BLaER1 (cell line): ENCODE results near the gene TIAM2.
A peak's percentile ranks its signal among the peaks of the same experiment; 100 is the strongest.
"Not testable (repeated sequence)": the region's sequence is repeated elsewhere in the genome, so short reads cannot be mapped to it uniquely, and the experiment has no call there.

ENCODE experiments used
- H3K27ac ChIP-seq: shearing (Covaris generic); formaldehyde crosslinking; 2 replicates; pipeline ENCODE4 v1.8.1; 2022
- H3K27me3 ChIP-seq: shearing (Covaris generic); formaldehyde crosslinking; 2 replicates; pipeline ENCODE4 v1.8.1; 2022
- H3K36me3 ChIP-seq: shearing (Covaris generic); formaldehyde crosslinking; 2 replicates; pipeline ENCODE4 v1.8.1; 2022
- H3K4me1 ChIP-seq: shearing (Covaris generic); formaldehyde crosslinking; 2 replicates; pipeline ENCODE4 v1.8.1; 2022
- H3K4me2 ChIP-seq: shearing (Covaris generic); formaldehyde crosslinking; 2 replicates; pipeline ENCODE4 v1.8.1; 2022
- H3K4me3 ChIP-seq: shearing (Covaris generic); formaldehyde crosslinking; 2 replicates; pipeline ENCODE4 v1.8.1; 2022
- H3K9ac ChIP-seq: shearing (Covaris generic); formaldehyde crosslinking; 2 replicates; pipeline ENCODE4 v1.8.1; 2022
- H3K9me3 ChIP-seq: shearing (Covaris generic); formaldehyde crosslinking; 2 replicates; pipeline ENCODE4 v1.8.1; 2022
- H4K20me1 ChIP-seq: shearing (Covaris generic); formaldehyde crosslinking; 2 replicates; pipeline ENCODE4 v1.8.1; 2022
- Cebpa-rat ChIP-seq: shearing (Covaris generic); IDR thresholded peaks from 2 replicates; pipeline ENCODE4 v1.8.1; 2022

Gene TIAM2

GRCh38 chr6:155259897-155260296 lies 264.8 kb downstream of the TIAM2 start:
- TF ChIP-seq Cebpa-rat, result no peak
- Histone ChIP-seq H3K27ac (no peak overlapping the region), H3K9me3 (no peaks in the 10 kb centered on the region), H3K4me1 (peaks cover 24% of the 10 kb centered on the region), H3K4me3 (no peak overlapping the region), H3K9ac (no peak overlapping the region), H3K27me3 (no peaks in the 10 kb centered on the region), H4K20me1 (0 out of 2 replicates have a peak, but pooled peaks cover 6% of the 10 kb centered on the region), H3K4me2 (no peak overlapping the region), H3K36me3 (peaks cover 58% of the 10 kb centered on the region)

DNA sequence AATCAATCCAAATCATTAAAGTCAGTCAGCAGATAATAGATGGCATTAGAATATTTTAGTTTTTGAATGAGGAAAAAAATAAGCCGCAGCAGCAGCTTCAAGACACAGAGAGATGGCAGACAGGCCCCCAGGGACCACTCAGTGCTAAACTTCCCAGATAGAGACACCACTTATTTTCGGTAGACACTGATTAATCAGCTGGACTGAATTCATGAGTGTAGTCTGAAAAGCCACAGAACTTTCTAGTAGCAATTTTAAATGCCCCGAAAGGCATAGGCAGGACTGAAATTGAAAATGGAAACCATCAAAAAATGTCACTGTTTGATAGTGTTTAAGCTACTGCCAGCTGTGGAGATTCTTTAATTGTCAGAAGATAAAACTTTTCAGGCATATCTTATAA lies 265.6 kb downstream of the TIAM2 start:
- TF ChIP-seq Cebpa-rat, result no peak

DNA sequence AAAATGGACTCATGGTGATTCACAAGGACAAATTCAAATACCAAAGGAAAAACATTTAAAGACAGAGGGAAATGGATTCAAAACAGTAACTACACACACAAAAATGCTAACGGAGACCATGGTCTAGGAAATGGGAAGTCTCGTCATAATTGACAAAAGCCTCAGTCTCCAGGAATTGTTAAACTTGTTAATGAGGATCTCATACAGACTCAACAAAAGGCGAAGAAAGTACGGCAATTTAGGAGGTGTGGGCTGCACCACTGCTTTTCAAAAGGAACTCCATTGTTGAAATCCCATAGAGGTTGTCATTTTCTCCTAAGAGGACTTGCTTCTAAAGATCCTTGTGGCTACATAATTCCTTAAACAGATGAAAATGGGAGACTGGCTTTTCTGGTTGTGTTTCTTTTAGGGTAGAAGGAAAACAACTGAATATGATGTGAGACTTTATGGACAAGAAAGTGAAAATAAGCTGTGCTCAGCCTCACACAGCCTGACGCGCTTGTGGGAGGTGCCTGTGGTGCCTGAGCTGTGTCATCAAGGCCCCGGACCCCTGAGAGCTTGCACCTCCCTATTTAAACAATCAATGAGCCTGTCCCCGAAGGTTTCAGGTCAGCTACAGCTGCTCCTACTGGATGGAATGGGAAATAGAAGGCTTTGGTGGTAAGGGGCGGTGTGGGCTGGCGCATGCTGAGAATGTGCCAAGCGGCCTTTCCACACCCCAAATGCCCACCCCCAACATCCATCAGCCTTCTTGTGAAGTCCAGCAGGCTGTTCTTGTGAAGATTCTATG lies 266.2 kb downstream of the TIAM2 start:
- peaks cover 24% of the 10 kb centered on the region for H3K4me1 ChIP-seq
- no peaks in the 10 kb centered on the region for H3K27me3 ChIP-seq
- no peaks in the 10 kb centered on the region for H3K9me3 ChIP-seq
- no peak overlapping the region for H3K9ac ChIP-seq
- H4K20me1 ChIP-seq, result 0 out of 2 replicates have a peak, but pooled peaks cover 6% of the 10 kb centered on the region
- no peak overlapping the region for H3K4me3 ChIP-seq
- H3K4me2 ChIP-seq, result peak overlapping the region; percentile 45; the same call in 1 of the 2 replicates
- H3K36me3 ChIP-seq, result peaks cover 50% of the 10 kb centered on the region
- no peak for TF ChIP-seq Cebpa-rat
- H3K27ac ChIP-seq, result 0 out of 2 replicates have a peak overlapping the region, but pooled peaks have one; percentile 0

More for the DNA sequence above, 265.6 kb downstream of the TIAM2 start:
- no peak overlapping the region for H3K27ac ChIP-seq
- H3K4me2 ChIP-seq, result peak overlapping the region; percentile 45; the same call in 1 of the 2 replicates
- 0 out of 2 replicates have a peak, but pooled peaks cover 6% of the 10 kb centered on the region for H4K20me1 ChIP-seq
- H3K4me3 ChIP-seq, result no peak overlapping the region
- H3K9ac ChIP-seq, result no peak overlapping the region
- no peaks in the 10 kb centered on the region for H3K9me3 ChIP-seq
- H3K4me1 ChIP-seq, result peaks cover 24% of the 10 kb centered on the region
- H3K36me3 ChIP-seq, result peaks cover 53% of the 10 kb centered on the region
- H3K27me3 ChIP-seq, result no peaks in the 10 kb centered on the region

DNA sequence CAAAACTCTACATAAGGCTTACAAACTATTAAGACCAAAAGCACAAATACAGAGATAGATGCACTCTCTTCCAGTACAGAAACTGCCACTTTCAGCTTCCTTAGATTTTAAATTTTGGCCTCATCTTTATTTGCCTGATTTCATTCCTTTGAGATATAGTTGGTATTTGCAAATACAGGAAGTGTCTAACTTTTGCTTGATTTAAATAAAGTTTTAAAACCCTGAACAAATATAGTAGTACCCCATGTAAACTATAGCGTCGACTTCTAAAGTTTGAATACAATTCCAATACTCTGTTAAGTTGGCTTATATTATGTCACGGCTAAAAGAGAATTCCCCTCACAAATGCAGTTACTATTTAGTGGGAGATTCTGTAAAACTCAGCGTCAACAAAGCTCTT lies 267.5 kb downstream of the TIAM2 start:
- Histone ChIP-seq H3K4me2 (peak overlapping the region; percentile 45), H3K9me3 (no peaks in the 10 kb centered on the region), H3K36me3 (peaks cover 54% of the 10 kb centered on the region), H3K9ac (no peak overlapping the region), H3K27ac (0 out of 2 replicates have a peak overlapping the region, but pooled peaks have one; percentile 11), H3K4me3 (no peak overlapping the region), H3K27me3 (no peaks in the 10 kb centered on the region), H3K4me1 (peaks cover 24% of the 10 kb centered on the region), H4K20me1 (0 out of 2 replicates have a peak, but pooled peaks cover 6% of the 10 kb centered on the region)
- TF ChIP-seq Cebpa-rat, result no peak

- H3K9ac ChIP-seq, result no peak within 1 kb of the TSS
- TF ChIP-seq Cebpa-rat, result no peak
- H3K27ac ChIP-seq, result no peak within 1 kb of the TSS
- H3K4me1 ChIP-seq, result peaks cover 24% of the 10 kb centered on the region
- no peak within 1 kb of the TSS for H3K4me3 ChIP-seq
- no peak within 1 kb of the TSS for H3K4me2 ChIP-seq
- 0 out of 2 replicates have a peak, but pooled peaks cover 6% of the 10 kb centered on the region for H4K20me1 ChIP-seq
- no peaks in the 10 kb centered on the region for H3K9me3 ChIP-seq
- peaks cover 47% of the 10 kb centered on the region for H3K36me3 ChIP-seq
- H3K27me3 ChIP-seq, result no peaks in the 10 kb centered on the region
Observed at GRCh38 chr6:155263373-155264063, 268.4 kb downstream of the TIAM2 start, which contains the start of gene CLDN20. Gene CLDN20 (plus strand): TSS chr6:155264013. CDS start chr6:155275720, 11,707 bp downstream.

- Histone ChIP-seq H3K4me1 (peaks cover 24% of the 10 kb centered on the region), H3K27me3 (no peaks in the 10 kb centered on the region), H3K4me3 (no peak overlapping the region), H3K4me2 (no peak overlapping the region), H4K20me1 (0 out of 2 replicates have a peak, but pooled peaks cover 6% of the 10 kb centered on the region), H3K27ac (no peak overlapping the region), H3K9me3 (no peaks in the 10 kb centered on the region), H3K9ac (no peak overlapping the region), H3K36me3 (peaks cover 36% of the 10 kb centered on the region)
- no peak for TF ChIP-seq Cebpa-rat
Observed at GRCh38 chr6:155264693-155265320, 269.7 kb downstream of the TIAM2 start.

GRCh38 chr6:155265843-155266535 lies 270.9 kb downstream of the TIAM2 start:
- Histone ChIP-seq H3K4me1 (peaks cover 17% of the 10 kb centered on the region), H4K20me1 (0 out of 2 replicates have a peak, but pooled peaks cover 6% of the 10 kb centered on the region), H3K27ac (no peak overlapping the region), H3K9ac (no peak overlapping the region), H3K36me3 (peaks cover 39% of the 10 kb centered on the region), H3K27me3 (no peaks in the 10 kb centered on the region), H3K9me3 (no peaks in the 10 kb centered on the region), H3K4me2 (no peak overlapping the region), H3K4me3 (no peak overlapping the region)
- TF ChIP-seq Cebpa-rat, result no peak

DNA sequence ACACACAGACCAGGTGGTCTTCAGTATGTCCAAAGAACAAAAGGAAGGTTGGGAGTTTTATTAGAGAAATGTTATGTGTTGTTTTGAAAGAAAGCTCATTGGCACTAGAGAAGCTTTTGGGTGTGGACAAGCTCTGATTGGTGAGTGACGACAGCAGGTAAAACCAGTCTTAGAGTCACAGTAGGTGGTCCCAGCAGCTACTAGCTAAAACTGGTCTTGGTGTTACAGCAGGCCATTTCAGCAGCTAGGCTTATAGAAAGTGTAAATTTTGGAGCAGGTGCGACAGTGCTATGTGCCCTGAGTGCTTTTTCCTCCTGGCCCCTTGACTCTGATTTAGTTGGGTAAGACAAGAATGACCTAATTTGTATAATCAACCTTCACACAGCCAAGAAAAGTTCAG lies 272.3 kb downstream of the TIAM2 start:
- H3K4me1 ChIP-seq, result peaks cover 3% of the 10 kb centered on the region
- H3K4me2 ChIP-seq, result no peak overlapping the region
- peaks cover 42% of the 10 kb centered on the region for H3K36me3 ChIP-seq
- H3K9ac ChIP-seq, result no peak overlapping the region
- H4K20me1 ChIP-seq, result 0 out of 2 replicates have a peak, but pooled peaks cover under 1% of the 10 kb centered on the region
- no peak overlapping the region for H3K4me3 ChIP-seq
- TF ChIP-seq Cebpa-rat, result no peak
- no peak overlapping the region for H3K27ac ChIP-seq
- H3K27me3 ChIP-seq, result no peaks in the 10 kb centered on the region
- H3K9me3 ChIP-seq, result no peaks in the 10 kb centered on the region

DNA sequence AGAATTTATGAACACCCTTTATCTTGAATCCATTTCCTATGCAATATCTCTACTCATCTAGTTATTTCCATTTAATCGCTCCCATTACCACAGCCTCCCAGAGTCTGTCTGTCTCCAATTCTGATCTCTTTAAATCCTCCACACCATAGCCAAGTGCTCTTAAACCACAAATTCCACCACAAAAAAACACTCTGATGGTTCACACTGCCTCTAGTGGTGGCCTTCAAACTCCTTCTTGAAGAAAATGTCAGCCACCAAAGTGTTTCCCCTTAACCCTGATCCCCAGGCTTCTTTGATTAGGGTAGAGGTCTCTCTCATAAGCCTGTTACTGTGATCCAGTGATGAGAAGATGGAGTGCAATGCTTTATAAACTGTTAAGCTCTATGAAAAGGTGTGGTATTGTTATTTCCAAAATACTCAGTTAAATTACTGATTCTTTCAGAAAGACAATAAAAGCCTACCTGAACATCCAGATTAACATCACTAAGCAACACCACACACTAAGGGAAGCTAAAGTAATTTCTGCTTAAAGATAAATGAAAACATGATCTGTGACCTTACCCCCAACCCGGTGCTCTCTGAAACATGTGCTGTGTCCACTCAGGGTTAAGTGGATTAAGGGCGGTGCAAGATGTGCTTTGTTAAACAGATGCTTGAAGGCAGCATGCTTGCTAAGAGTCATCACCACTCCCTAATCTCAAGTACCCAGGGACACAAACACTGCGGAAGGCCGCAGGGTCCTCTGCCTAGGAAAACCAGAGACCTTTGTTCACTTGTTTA lies 273.2 kb downstream of the TIAM2 start:
- not testable (repeated sequence) for H3K27ac ChIP-seq, H3K4me2 ChIP-seq, H3K9me3 ChIP-seq, H3K9ac ChIP-seq, H3K4me3 ChIP-seq, H3K27me3 ChIP-seq, H4K20me1 ChIP-seq, H3K4me1 ChIP-seq
- H3K36me3 ChIP-seq, result peaks cover 44% of the 10 kb centered on the region
